Head of caudate nucleus (tissue), 42 donors: ENCODE results near the gene CTDNEP1.
A peak's percentile ranks its signal among the peaks of the same experiment; 100 is the strongest.
"Not testable (repeated sequence)": the region's sequence is repeated elsewhere in the genome, so short reads cannot be mapped to it uniquely, and the experiment has no call there.

Experiments
- DNase-seq, 42 donors: peaks; one replicate each; pipeline versions ENCODE4 v3.0.0 to v3.0.0-alpha.2; 2020 to 2021; ENCODE audit warnings: mixed read lengths in 7 of 42
- intact Hi-C: fragments of 100-400 bp; cut with DNase I; formaldehyde crosslinking; loops from one replicate; pipeline ENCODE4 v1.15.0; 2022

The CTDNEP1 gene

GRCh38 chr17:7252176-7253043, 876 bp upstream of the CTDNEP1 start, which contains the start of gene ELP5:
Gene ELP5 (plus strand): TSS chr17:7252215. CDS start chr17:7252551, 336 bp downstream.
- DNase-seq = peak; percentile 84 to 95 (median 90)
- intact Hi-C loops = loop anchor here (5.0 kb wide), 1 partner anchor 55 kb away; the partner anchor contains the start of gene EIF5A

GRCh38 chr17:7250695-7251627, 573 bp downstream of the CTDNEP1 start:
- intact Hi-C loops = loop anchor here (1.0 to 5.0 kb wide), 2 partner anchors 12 to 56 kb away; partner anchors contain the start of genes EIF5A and PHF23
- peak in 8 of 42 donors; percentile 21 to 53 (median 33) for DNase-seq

- intact Hi-C loops = loop anchor here (5.0 kb wide), 1 partner anchor 57 kb away; the partner anchor contains the start of gene EIF5A
- DNase-seq = no peak
Observed at GRCh38 chr17:7249830-7250229, 1.7 kb downstream of the CTDNEP1 start.

- no peak for DNase-seq
- intact Hi-C loops = no loop called here
Observed at GRCh38 chr17:7249214-7249613, 2.3 kb downstream of the CTDNEP1 start.

GRCh38 chr17:7248796-7249195, 2.7 kb downstream of the CTDNEP1 start:
- intact Hi-C loops = no loop called here
- no peak for DNase-seq

- intact Hi-C loops = no loop called here
Observed at GRCh38 chr17:7246779-7247178, 4.8 kb downstream of the CTDNEP1 start.

GRCh38 chr17:7243838-7244237, 7.7 kb downstream of the CTDNEP1 start:
- intact Hi-C loops = not testable (repeated sequence)
- peak in 1 of 42 donors; percentile 16 for DNase-seq

More at GRCh38 chr17:7246779-7247178, 4.8 kb downstream of the CTDNEP1 start:
- DNase-seq = no peak

- no peak for DNase-seq
- intact Hi-C loops = no loop called here
Observed at GRCh38 chr17:7243453-7243729, 8.1 kb downstream of the CTDNEP1 start.

GRCh38 chr17:7242717-7243452, 8.6 kb downstream of the CTDNEP1 start:
- DNase-seq = peak; percentile 90 to 98 (median 94)
- intact Hi-C loops = no loop called here

GRCh38 chr17:7241783-7242716, 9.5 kb downstream of the CTDNEP1 start, which contains the start of gene GABARAP:
Gene GABARAP (minus strand): TSS chr17:7242449. CDS start chr17:7242330, 119 bp downstream.
- DNase-seq = peak; percentile 91 to 98 (median 95)
- intact Hi-C loops = no loop called here

GRCh38 chr17:7241090-7241733, 10.3 kb downstream of the CTDNEP1 start:
- DNase-seq = peak in 1 of 42 donors; percentile 15
- intact Hi-C loops = no loop called here

- intact Hi-C loops = no loop called here
- no peak for DNase-seq
Observed at GRCh38 chr17:7240375-7240774, 11.2 kb downstream of the CTDNEP1 start.

- intact Hi-C loops = loop anchor here (1.0 kb wide), 1 partner anchor 12 kb away; the partner anchor contains the start of gene CTDNEP1
Observed at GRCh38 chr17:7239091-7240027, 12.2 kb downstream of the CTDNEP1 start, which contains the start of gene PHF23. Gene PHF23 (minus strand): TSS chr17:7239457. CDS start chr17:7239279, 178 bp downstream.

GRCh38 chr17:7238420-7239090, 13.0 kb downstream of the CTDNEP1 start:
- peak in 3 of 42 donors; percentile 24 to 47 (median 24) for DNase-seq
- intact Hi-C loops = loop anchor here (1.0 kb wide), 1 partner anchor 13 kb away; the partner anchor contains the start of gene CTDNEP1

More at GRCh38 chr17:7239091-7240027, 12.2 kb downstream of the CTDNEP1 start, which contains the start of gene PHF23:
- DNase-seq = peak; percentile 98 to 100 (median 99)
